Omental fat pad (tissue), 4 donors: ENCODE data around the gene SELPLG. TPM values are rescaled to one million over a fixed set of nuclear protein-coding genes. Genes with fewer than 3 reads are reported as not detected.
"Not testable (repeated sequence)": the region's sequence is repeated elsewhere in the genome, so short reads cannot be mapped to it uniquely, and the experiment has no call there.

Source experiments
- ATAC-seq: fragments of 150-250 bp; one replicate; pipeline ENCODE4 v1.9.1; 2016; ENCODE audit warnings: mild to moderate bottlenecking, moderate library complexity; ENCODE audit not compliant: low FRiP score
- DNase-seq: peaks from one replicate; pipeline ENCODE4 v3.0.0-alpha.2; 2019; ENCODE audit warnings: low spot score
- CTCF ChIP-seq, 3 donors: fragments of 450-650 bp; IDR thresholded peaks; one replicate each; pipeline ENCODE4 v1.5.1; 2016 to 2017; ENCODE audit warnings: antibody characterized with exemption in 3 of 3, mild to moderate bottlenecking in 3 of 3, moderate library complexity in 2 of 3
- total RNA-seq, 4 donors: library from RNA; depleted of rRNA; stranded (reverse); fragments of >200 nt; gene quantifications; one replicate each; pipeline ENCODE4 v1.1.0, GENCODE V29; 2016

The SELPLG gene
- total RNA-seq, 4 donors from 2014 or later, result 12.4 to 45.6 (median 18.3) TPM

- ATAC-seq, result no peak
- TF ChIP-seq CTCF (IDR thresholded peaks at IDR 0.05), result no peak
- no peak for DNase-seq
Measured at GRCh38 chr12:108622421-108622820, 11.3 kb downstream of the SELPLG start.

- DNase-seq (no peak), ATAC-seq (no peak)
- TF ChIP-seq CTCF (IDR thresholded peaks at IDR 0.05), result no peak
Measured at GRCh38 chr12:108621161-108621560, 12.5 kb downstream of the SELPLG start.

GRCh38 chr12:108620236-108620879, 13.3 kb downstream of the SELPLG start:
- ATAC-seq (no peak), DNase-seq (no peak)
- no peak for TF ChIP-seq CTCF (IDR thresholded peaks at IDR 0.05)

- no peak for ATAC-seq
- DNase-seq, result no peak
- no peak for TF ChIP-seq CTCF (IDR thresholded peaks at IDR 0.05)
Measured at GRCh38 chr12:108619369-108620160, 14.1 kb downstream of the SELPLG start.

- DNase-seq, ATAC-seq: not testable (repeated sequence)
Measured at GRCh38 chr12:108618953-108619274, 14.8 kb downstream of the SELPLG start.

GRCh38 chr12:108618079-108618952, 15.4 kb downstream of the SELPLG start:
- peak; percentile 58 for DNase-seq
- TF ChIP-seq CTCF (IDR thresholded peaks at IDR 0.05), result peak in 2 of 3 donors; percentile 57 to 96
- peak; percentile 74 for ATAC-seq
